Measurements from ENCODE around the gene ASH1L. TPM values are rescaled to one million over a fixed set of nuclear protein-coding genes. Genes with fewer than 3 reads are reported as not detected.

The ASH1L gene
- total and polyA plus RNA-seq, 9 of the 15 experiments (the other 6 are each of a cell fraction or from before 2014, with no cell fraction given): 2.0 to 23.3 (median 14.6) TPM

GRCh38 chr1:155308493-155309422 is 253.8 kb downstream of the ASH1L start, which contains the start of gene FDPS (continued):
- TF ChIP-seq FOXM1 (IDR thresholded peaks at IDR 0.05; ENCODE audit: low read depth) (0 out of 2 replicates have a peak, but pooled peaks have one; percentile 30), FOXM1 (CRISPR knock-in tag; IDR thresholded peaks at IDR 0.05; ENCODE audit: low read depth) (no peak), CHD2 (IDR thresholded peaks at IDR 0.05; ENCODE audit: low read depth, low read length) (peak; percentile 93), CC2D1A (IDR thresholded peaks at IDR 0.05) (peak; percentile 9; the same call in 1 of the 2 replicates), ETV1 (tag; conservative IDR thresholded peaks at IDR 0.05; ENCODE audit: low read depth) (peak; percentile 93), ZNF140 (CRISPR knock-in tag; IDR thresholded peaks at IDR 0.05) (no peak), ATF1 (CRISPR knock-in tag; IDR thresholded peaks at IDR 0.05) (peak; percentile 78), ATF1 (tag; IDR thresholded peaks at IDR 0.05) (peak; percentile 99), NRF1 (conservative IDR thresholded peaks at IDR 0.05 in 1 of 2, IDR thresholded peaks at IDR 0.05 in 1 of 2) (peak; percentile 77 to 84), MTA1 (IDR thresholded peaks at IDR 0.05; ENCODE audit: borderline replicate concordance) (peak; percentile 96), FOS (IDR thresholded peaks at IDR 0.05; ENCODE audit: extremely low read depth, insufficient read length) (peak; percentile 87), PHF8 (IDR thresholded peaks at IDR 0.05; ENCODE audit: borderline replicate concordance, low read length) (peak; percentile 83; the same call in 1 of the 2 replicates), ZNF263 (CRISPR knock-in tag; IDR thresholded peaks at IDR 0.05; ENCODE audit: borderline replicate concordance) (no peak)
- TF ChIP-seq, protein P1, sequence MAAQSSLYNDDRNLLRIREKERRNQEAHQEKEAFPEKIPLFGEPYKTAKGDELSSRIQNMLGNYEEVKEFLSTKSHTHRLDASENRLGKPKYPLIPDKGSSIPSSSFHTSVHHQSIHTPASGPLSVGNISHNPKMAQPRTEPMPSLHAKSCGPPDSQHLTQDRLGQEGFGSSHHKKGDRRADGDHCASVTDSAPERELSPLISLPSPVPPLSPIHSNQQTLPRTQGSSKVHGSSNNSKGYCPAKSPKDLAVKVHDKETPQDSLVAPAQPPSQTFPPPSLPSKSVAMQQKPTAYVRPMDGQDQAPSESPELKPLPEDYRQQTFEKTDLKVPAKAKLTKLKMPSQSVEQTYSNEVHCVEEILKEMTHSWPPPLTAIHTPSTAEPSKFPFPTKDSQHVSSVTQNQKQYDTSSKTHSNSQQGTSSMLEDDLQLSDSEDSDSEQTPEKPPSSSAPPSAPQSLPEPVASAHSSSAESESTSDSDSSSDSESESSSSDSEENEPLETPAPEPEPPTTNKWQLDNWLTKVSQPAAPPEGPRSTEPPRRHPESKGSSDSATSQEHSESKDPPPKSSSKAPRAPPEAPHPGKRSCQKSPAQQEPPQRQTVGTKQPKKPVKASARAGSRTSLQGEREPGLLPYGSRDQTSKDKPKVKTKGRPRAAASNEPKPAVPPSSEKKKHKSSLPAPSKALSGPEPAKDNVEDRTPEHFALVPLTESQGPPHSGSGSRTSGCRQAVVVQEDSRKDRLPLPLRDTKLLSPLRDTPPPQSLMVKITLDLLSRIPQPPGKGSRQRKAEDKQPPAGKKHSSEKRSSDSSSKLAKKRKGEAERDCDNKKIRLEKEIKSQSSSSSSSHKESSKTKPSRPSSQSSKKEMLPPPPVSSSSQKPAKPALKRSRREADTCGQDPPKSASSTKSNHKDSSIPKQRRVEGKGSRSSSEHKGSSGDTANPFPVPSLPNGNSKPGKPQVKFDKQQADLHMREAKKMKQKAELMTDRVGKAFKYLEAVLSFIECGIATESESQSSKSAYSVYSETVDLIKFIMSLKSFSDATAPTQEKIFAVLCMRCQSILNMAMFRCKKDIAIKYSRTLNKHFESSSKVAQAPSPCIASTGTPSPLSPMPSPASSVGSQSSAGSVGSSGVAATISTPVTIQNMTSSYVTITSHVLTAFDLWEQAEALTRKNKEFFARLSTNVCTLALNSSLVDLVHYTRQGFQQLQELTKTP (IDR thresholded peaks at IDR 0.05; ENCODE audit: low read depth in 1 of 2, partially characterized antibody in 2 of 2): peak in 1 of 2 experiments; percentile 96
- TF ChIP-seq, protein P2, sequence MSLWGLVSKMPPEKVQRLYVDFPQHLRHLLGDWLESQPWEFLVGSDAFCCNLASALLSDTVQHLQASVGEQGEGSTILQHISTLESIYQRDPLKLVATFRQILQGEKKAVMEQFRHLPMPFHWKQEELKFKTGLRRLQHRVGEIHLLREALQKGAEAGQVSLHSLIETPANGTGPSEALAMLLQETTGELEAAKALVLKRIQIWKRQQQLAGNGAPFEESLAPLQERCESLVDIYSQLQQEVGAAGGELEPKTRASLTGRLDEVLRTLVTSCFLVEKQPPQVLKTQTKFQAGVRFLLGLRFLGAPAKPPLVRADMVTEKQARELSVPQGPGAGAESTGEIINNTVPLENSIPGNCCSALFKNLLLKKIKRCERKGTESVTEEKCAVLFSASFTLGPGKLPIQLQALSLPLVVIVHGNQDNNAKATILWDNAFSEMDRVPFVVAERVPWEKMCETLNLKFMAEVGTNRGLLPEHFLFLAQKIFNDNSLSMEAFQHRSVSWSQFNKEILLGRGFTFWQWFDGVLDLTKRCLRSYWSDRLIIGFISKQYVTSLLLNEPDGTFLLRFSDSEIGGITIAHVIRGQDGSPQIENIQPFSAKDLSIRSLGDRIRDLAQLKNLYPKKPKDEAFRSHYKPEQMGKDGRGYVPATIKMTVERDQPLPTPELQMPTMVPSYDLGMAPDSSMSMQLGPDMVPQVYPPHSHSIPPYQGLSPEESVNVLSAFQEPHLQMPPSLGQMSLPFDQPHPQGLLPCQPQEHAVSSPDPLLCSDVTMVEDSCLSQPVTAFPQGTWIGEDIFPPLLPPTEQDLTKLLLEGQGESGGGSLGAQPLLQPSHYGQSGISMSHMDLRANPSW (CRISPR knock-in tag; IDR thresholded peaks at IDR 0.05): no peak
- TF ChIP-seq, protein P3, sequence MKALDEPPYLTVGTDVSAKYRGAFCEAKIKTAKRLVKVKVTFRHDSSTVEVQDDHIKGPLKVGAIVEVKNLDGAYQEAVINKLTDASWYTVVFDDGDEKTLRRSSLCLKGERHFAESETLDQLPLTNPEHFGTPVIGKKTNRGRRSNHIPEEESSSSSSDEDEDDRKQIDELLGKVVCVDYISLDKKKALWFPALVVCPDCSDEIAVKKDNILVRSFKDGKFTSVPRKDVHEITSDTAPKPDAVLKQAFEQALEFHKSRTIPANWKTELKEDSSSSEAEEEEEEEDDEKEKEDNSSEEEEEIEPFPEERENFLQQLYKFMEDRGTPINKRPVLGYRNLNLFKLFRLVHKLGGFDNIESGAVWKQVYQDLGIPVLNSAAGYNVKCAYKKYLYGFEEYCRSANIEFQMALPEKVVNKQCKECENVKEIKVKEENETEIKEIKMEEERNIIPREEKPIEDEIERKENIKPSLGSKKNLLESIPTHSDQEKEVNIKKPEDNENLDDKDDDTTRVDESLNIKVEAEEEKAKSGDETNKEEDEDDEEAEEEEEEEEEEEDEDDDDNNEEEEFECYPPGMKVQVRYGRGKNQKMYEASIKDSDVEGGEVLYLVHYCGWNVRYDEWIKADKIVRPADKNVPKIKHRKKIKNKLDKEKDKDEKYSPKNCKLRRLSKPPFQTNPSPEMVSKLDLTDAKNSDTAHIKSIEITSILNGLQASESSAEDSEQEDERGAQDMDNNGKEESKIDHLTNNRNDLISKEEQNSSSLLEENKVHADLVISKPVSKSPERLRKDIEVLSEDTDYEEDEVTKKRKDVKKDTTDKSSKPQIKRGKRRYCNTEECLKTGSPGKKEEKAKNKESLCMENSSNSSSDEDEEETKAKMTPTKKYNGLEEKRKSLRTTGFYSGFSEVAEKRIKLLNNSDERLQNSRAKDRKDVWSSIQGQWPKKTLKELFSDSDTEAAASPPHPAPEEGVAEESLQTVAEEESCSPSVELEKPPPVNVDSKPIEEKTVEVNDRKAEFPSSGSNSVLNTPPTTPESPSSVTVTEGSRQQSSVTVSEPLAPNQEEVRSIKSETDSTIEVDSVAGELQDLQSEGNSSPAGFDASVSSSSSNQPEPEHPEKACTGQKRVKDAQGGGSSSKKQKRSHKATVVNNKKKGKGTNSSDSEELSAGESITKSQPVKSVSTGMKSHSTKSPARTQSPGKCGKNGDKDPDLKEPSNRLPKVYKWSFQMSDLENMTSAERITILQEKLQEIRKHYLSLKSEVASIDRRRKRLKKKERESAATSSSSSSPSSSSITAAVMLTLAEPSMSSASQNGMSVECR (CRISPR knock-in tag; IDR thresholded peaks at IDR 0.05): peak; percentile 89
